ENCODE results near the gene PLD1. TPM values are rescaled to one million over a fixed set of nuclear protein-coding genes. Genes with fewer than 3 reads are reported as not detected.

PLD1 gene
- total RNA-seq, 6 experiments from 2014 or later, result 13.3 to 29.9 (median 18.5) TPM

- Histone ChIP-seq H3K27me3 (no peaks in the 10 kb centered on the region), H3K36me3 (no peaks in the 10 kb centered on the region), H3K27ac (peak overlapping the region in 1 of 3 donors; percentile 19), H3K4me1 (peaks cover 0 to 21% (median 2%) of the 10 kb centered on the region in 4 donors), H3K9me3 (no peaks in the 10 kb centered on the region), H3K4me3 (no peak overlapping the region)
- WGBS (ENCODE audit: insufficient coverage, low coverage, low lambda C conversion rate, missing lambda C conversion rate), result 35% methylated on average over 4 of the region's 5 CpGs
- intact Hi-C loops (cut with DNase I), result no loop called here
- peak; percentile 39 to 85 (median 66) for DNase-seq
- TF ChIP-seq CTCF (IDR thresholded peaks at IDR 0.05) (no peak), POLR2A (IDR thresholded peaks at IDR 0.05) (no peak)
- peak; percentile 87 to 93 (median 92) for ATAC-seq
These were observed 57.2 kb downstream of the PLD1 start for GRCh38 chr3:171753025-171753472.

GRCh38 chr3:171752329-171752728 lies 58.0 kb downstream of the PLD1 start:
- no peak for DNase-seq
- H3K9me3 ChIP-seq, result no peaks in the 10 kb centered on the region
- no peak overlapping the region for H3K27ac ChIP-seq
- TF ChIP-seq CTCF (IDR thresholded peaks at IDR 0.05) (no peak), POLR2A (IDR thresholded peaks at IDR 0.05) (no peak)
- ATAC-seq, result no peak
- H3K4me3 ChIP-seq, result no peak overlapping the region
- 100% methylated on average over 1 of the region's 2 CpGs for WGBS (ENCODE audit: insufficient coverage, low coverage, low lambda C conversion rate, missing lambda C conversion rate)
- H3K27me3 ChIP-seq, result no peaks in the 10 kb centered on the region
- intact Hi-C loops (cut with DNase I), result no loop called here
- peaks cover 0 to 19% (median 0%) of the 10 kb centered on the region in 4 donors for H3K4me1 ChIP-seq
- no peaks in the 10 kb centered on the region for H3K36me3 ChIP-seq

- no peak for ATAC-seq
- WGBS (ENCODE audit: insufficient coverage, low coverage, low lambda C conversion rate, missing lambda C conversion rate), result 67% methylated on average over 1 of the region's 1 CpG
- no peaks in the 10 kb centered on the region for H3K27me3 ChIP-seq
- H3K9me3 ChIP-seq, result no peaks in the 10 kb centered on the region
- intact Hi-C loops (cut with DNase I), result no loop called here
- no peaks in the 10 kb centered on the region for H3K36me3 ChIP-seq
- no peak for DNase-seq
- H3K27ac ChIP-seq, result no peak overlapping the region
- H3K4me1 ChIP-seq, result peaks cover 0 to 16% (median 0%) of the 10 kb centered on the region in 4 donors
- no peak overlapping the region for H3K4me3 ChIP-seq
- TF ChIP-seq POLR2A (IDR thresholded peaks at IDR 0.05) (no peak), CTCF (IDR thresholded peaks at IDR 0.05) (no peak)
These were observed 61.2 kb downstream of the PLD1 start for GRCh38 chr3:171749124-171749523.

GRCh38 chr3:171748064-171748924 lies 62.0 kb downstream of the PLD1 start:
- H3K36me3 ChIP-seq, result no peaks in the 10 kb centered on the region
- H3K9me3 ChIP-seq, result no peaks in the 10 kb centered on the region
- peaks cover 0 to 13% (median 0%) of the 10 kb centered on the region in 4 donors for H3K4me1 ChIP-seq
- WGBS (ENCODE audit: insufficient coverage, low coverage, low lambda C conversion rate, missing lambda C conversion rate), result 69% methylated on average over 7 of the region's 7 CpGs
- intact Hi-C loops (cut with DNase I), result no loop called here
- no peak overlapping the region for H3K4me3 ChIP-seq
- TF ChIP-seq POLR2A (IDR thresholded peaks at IDR 0.05) (no peak), CTCF (IDR thresholded peaks at IDR 0.05) (no peak)
- H3K27ac ChIP-seq, result no peak overlapping the region
- no peaks in the 10 kb centered on the region for H3K27me3 ChIP-seq
- ATAC-seq, result no peak
- DNase-seq, result no peak

Measured in right lobe of liver (tissue), 6 donors.